ENCODE data around the gene ZNF205. TPM values are rescaled to one million over a fixed set of nuclear protein-coding genes. Genes with fewer than 3 reads are reported as not detected.

Gene ZNF205
- total and polyA plus RNA-seq, 9 of the 15 experiments (the other 6 are each of a cell fraction or from before 2014, with no cell fraction given) = 2.4 to 11.8 (median 5.1) TPM; not detected in 2

DNA sequence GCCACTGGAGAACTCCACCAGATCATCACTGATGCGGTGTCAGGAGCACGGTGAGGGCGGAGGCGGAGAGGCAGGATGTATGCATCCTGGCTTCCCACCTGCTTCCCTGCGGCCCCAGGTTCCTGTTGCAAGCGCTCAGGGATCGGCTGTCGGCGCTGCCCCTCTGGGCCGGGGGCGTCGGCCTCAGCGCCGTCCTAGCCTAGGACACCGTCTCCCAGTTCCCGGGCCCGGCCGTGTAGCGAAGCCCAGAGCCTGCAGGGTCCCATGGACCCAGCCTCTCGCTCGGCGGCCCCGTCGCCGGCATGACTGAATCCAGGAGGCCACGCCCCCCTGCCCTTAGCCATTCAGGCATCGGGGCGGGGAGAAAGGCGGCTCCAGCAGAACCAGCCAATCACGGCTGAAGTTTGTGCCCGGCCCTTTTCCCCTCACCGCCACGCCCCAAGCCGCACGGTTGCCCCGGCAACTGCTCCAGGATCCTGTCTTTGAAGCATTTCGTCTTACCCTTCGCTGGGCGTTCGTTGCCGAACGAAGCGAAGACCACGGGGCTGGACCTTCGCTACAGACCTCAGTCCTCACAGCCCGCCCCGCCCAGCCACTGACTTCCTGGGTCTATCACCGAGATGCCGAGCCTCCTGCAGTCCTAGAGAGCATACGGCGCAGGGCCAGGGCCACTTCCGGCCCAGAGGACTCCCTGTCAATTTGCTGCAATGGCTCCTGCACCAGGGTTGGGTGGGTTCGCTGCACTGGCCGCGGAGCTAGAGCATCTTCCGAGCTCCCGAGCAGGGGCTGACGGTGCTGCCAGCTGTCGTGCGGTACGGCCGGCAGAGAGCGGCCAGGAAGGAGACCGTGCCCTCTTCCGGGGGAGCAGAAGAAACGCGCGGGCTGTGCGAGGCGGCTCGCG lies 11.8 kb downstream of the ZNF205 start (continued):
- TF ChIP-seq SIX5 (IDR thresholded peaks at IDR 0.05; ENCODE audit: borderline replicate concordance in 1 of 2, insufficient read depth in 1 of 2, low read depth in 1 of 2, low read length in 2 of 2) (no peak), RBFOX2 (IDR thresholded peaks at IDR 0.05; ENCODE audit: low read depth, low read length) (peak; percentile 90), POLR2G (IDR thresholded peaks at IDR 0.05; ENCODE audit: low read depth, low read length) (peak; percentile 89), CREM (IDR thresholded peaks at IDR 0.05; ENCODE audit: low read depth) (peak; percentile 50), CXXC5 (CRISPR knock-in tag; IDR thresholded peaks at IDR 0.05) (peak; percentile 47), PHF21A (IDR thresholded peaks at IDR 0.05; ENCODE audit: borderline replicate concordance, low read depth) (no peak), FOSL1 (tag; conservative IDR thresholded peaks at IDR 0.05) (no peak), ZNF589 (CRISPR knock-in tag; IDR thresholded peaks at IDR 0.05; ENCODE audit: low read depth) (no peak), PHF20 (IDR thresholded peaks at IDR 0.05; ENCODE audit: partially characterized antibody) (peak; percentile 84), RBBP5 (IDR thresholded peaks at IDR 0.05; ENCODE audit: borderline replicate concordance, insufficient read depth, low read length, poor library complexity, severe bottlenecking) (peak; percentile 80), ZNF764 (CRISPR knock-in tag; IDR thresholded peaks at IDR 0.05; ENCODE audit: low read depth) (no peak), STAT5A (IDR thresholded peaks at IDR 0.05; ENCODE audit: borderline replicate concordance, low read length) (no peak), EWSR1 (IDR thresholded peaks at IDR 0.05; ENCODE audit: borderline replicate concordance, low read depth, partially characterized antibody) (no peak)
- TF ChIP-seq, protein P1, sequence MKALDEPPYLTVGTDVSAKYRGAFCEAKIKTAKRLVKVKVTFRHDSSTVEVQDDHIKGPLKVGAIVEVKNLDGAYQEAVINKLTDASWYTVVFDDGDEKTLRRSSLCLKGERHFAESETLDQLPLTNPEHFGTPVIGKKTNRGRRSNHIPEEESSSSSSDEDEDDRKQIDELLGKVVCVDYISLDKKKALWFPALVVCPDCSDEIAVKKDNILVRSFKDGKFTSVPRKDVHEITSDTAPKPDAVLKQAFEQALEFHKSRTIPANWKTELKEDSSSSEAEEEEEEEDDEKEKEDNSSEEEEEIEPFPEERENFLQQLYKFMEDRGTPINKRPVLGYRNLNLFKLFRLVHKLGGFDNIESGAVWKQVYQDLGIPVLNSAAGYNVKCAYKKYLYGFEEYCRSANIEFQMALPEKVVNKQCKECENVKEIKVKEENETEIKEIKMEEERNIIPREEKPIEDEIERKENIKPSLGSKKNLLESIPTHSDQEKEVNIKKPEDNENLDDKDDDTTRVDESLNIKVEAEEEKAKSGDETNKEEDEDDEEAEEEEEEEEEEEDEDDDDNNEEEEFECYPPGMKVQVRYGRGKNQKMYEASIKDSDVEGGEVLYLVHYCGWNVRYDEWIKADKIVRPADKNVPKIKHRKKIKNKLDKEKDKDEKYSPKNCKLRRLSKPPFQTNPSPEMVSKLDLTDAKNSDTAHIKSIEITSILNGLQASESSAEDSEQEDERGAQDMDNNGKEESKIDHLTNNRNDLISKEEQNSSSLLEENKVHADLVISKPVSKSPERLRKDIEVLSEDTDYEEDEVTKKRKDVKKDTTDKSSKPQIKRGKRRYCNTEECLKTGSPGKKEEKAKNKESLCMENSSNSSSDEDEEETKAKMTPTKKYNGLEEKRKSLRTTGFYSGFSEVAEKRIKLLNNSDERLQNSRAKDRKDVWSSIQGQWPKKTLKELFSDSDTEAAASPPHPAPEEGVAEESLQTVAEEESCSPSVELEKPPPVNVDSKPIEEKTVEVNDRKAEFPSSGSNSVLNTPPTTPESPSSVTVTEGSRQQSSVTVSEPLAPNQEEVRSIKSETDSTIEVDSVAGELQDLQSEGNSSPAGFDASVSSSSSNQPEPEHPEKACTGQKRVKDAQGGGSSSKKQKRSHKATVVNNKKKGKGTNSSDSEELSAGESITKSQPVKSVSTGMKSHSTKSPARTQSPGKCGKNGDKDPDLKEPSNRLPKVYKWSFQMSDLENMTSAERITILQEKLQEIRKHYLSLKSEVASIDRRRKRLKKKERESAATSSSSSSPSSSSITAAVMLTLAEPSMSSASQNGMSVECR (CRISPR knock-in tag; IDR thresholded peaks at IDR 0.05) = peak; percentile 99
- TF ChIP-seq, protein P2, sequence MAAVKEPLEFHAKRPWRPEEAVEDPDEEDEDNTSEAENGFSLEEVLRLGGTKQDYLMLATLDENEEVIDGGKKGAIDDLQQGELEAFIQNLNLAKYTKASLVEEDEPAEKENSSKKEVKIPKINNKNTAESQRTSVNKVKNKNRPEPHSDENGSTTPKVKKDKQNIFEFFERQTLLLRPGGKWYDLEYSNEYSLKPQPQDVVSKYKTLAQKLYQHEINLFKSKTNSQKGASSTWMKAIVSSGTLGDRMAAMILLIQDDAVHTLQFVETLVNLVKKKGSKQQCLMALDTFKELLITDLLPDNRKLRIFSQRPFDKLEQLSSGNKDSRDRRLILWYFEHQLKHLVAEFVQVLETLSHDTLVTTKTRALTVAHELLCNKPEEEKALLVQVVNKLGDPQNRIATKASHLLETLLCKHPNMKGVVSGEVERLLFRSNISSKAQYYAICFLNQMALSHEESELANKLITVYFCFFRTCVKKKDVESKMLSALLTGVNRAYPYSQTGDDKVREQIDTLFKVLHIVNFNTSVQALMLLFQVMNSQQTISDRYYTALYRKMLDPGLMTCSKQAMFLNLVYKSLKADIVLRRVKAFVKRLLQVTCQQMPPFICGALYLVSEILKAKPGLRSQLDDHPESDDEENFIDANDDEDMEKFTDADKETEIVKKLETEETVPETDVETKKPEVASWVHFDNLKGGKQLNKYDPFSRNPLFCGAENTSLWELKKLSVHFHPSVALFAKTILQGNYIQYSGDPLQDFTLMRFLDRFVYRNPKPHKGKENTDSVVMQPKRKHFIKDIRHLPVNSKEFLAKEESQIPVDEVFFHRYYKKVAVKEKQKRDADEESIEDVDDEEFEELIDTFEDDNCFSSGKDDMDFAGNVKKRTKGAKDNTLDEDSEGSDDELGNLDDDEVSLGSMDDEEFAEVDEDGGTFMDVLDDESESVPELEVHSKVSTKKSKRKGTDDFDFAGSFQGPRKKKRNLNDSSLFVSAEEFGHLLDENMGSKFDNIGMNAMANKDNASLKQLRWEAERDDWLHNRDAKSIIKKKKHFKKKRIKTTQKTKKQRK (IDR thresholded peaks at IDR 0.05; ENCODE audit: borderline replicate concordance, low read depth, low read length) = no peak
- TF ChIP-seq, protein P3, sequence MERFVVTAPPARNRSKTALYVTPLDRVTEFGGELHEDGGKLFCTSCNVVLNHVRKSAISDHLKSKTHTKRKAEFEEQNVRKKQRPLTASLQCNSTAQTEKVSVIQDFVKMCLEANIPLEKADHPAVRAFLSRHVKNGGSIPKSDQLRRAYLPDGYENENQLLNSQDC (CRISPR knock-in tag; IDR thresholded peaks at IDR 0.05) = no peak
- TF ChIP-seq, protein P4, sequence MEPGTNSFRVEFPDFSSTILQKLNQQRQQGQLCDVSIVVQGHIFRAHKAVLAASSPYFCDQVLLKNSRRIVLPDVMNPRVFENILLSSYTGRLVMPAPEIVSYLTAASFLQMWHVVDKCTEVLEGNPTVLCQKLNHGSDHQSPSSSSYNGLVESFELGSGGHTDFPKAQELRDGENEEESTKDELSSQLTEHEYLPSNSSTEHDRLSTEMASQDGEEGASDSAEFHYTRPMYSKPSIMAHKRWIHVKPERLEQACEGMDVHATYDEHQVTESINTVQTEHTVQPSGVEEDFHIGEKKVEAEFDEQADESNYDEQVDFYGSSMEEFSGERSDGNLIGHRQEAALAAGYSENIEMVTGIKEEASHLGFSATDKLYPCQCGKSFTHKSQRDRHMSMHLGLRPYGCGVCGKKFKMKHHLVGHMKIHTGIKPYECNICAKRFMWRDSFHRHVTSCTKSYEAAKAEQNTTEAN (CRISPR knock-in tag; IDR thresholded peaks at IDR 0.05) = no peak
